Activated T-cell treated with anti-CD3 and anti-CD28 coated beads for 24 hours (primary cell): ENCODE data around the gene TECPR1.
"Not testable (repeated sequence)": the region's sequence is repeated elsewhere in the genome, so short reads cannot be mapped to it uniquely, and the experiment has no call there.

ENCODE experiments used
- DNase-seq: peaks from one replicate; pipeline ENCODE4 v3.0.0-alpha.2; 2020; ENCODE audit warnings: low read depth

TECPR1 gene

GRCh38 chr7:98227939-98228338 lies 24.1 kb downstream of the TECPR1 start:
- no peak for DNase-seq

- DNase-seq = no peak
Measured at GRCh38 chr7:98225913-98226614, 26.0 kb downstream of the TECPR1 start.

- DNase-seq = no peak
Measured at GRCh38 chr7:98224701-98225181, 27.3 kb downstream of the TECPR1 start.

GRCh38 chr7:98223898-98224700 lies 27.9 kb downstream of the TECPR1 start:
- DNase-seq = no peak

GRCh38 chr7:98223351-98223897 lies 28.6 kb downstream of the TECPR1 start:
- no peak for DNase-seq

- no peak for DNase-seq
Measured at GRCh38 chr7:98222533-98223195, 29.4 kb downstream of the TECPR1 start.

- DNase-seq = no peak
Measured at GRCh38 chr7:98221611-98222532, 30.2 kb downstream of the TECPR1 start.

- DNase-seq = not testable (repeated sequence)
Measured at GRCh38 chr7:98219382-98219781, 32.6 kb downstream of the TECPR1 start.

GRCh38 chr7:98217623-98218582 lies 34.1 kb downstream of the TECPR1 start:
- DNase-seq = no peak

GRCh38 chr7:98216941-98217622 lies 35.0 kb downstream of the TECPR1 start:
- DNase-seq = no peak

GRCh38 chr7:98215561-98216495 lies 36.2 kb downstream of the TECPR1 start:
- DNase-seq = no peak

- DNase-seq = no peak
Measured at GRCh38 chr7:98214811-98215321, 37.2 kb downstream of the TECPR1 start.

- no peak for DNase-seq
Measured at GRCh38 chr7:98213888-98214810, 37.9 kb downstream of the TECPR1 start.

GRCh38 chr7:98213296-98213887 lies 38.6 kb downstream of the TECPR1 start:
- DNase-seq = no peak

- no peak for DNase-seq
Measured at GRCh38 chr7:98212532-98213041, 39.4 kb downstream of the TECPR1 start.
